Measurements from ENCODE around the gene CDRT15L2. TPM values are rescaled to one million over a fixed set of nuclear protein-coding genes. Genes with fewer than 3 reads are reported as not detected.
A peak's percentile ranks its signal among the peaks of the same experiment; 100 is the strongest.
"Not testable (repeated sequence)": the region's sequence is repeated elsewhere in the genome, so short reads cannot be mapped to it uniquely, and the experiment has no call there.

Gene CDRT15L2
- total and polyA plus RNA-seq, 4 donors: not detected

GRCh38 chr17:20566736-20567135, 12.8 kb upstream of the CDRT15L2 start:
- ATAC-seq (ENCODE audit: low FRiP score); DNase-seq; H3K9me3 ChIP-seq (ENCODE audit: control insufficient read depth, low read length); H3K36me3 ChIP-seq (ENCODE audit: control insufficient read depth in 1 of 2, insufficient read depth in 2 of 2, low read length in 1 of 2); H3K27me3 ChIP-seq (ENCODE audit: control insufficient read depth in 1 of 2, insufficient read depth in 2 of 2, low read length in 1 of 2); H3K4me3 ChIP-seq (ENCODE audit: low read length in 2 of 2); H3K27ac ChIP-seq (ENCODE audit: low read depth in 1 of 2, low read length in 2 of 2); H3K4me1 ChIP-seq (ENCODE audit: control insufficient read depth in 1 of 2, insufficient read depth in 2 of 2, low read length in 2 of 2); intact Hi-C loops (cut with DNase I): not testable (repeated sequence)
- WGBS, 2 donors: 38 to 50% methylated on average over 12 of the region's 12 CpGs

GRCh38 chr17:20567421-20567820, 12.1 kb upstream of the CDRT15L2 start:
- H3K36me3 ChIP-seq (ENCODE audit: control insufficient read depth in 1 of 2, insufficient read depth in 2 of 2, low read length in 1 of 2); DNase-seq; intact Hi-C loops (cut with DNase I); H3K27me3 ChIP-seq (ENCODE audit: control insufficient read depth in 1 of 2, insufficient read depth in 2 of 2, low read length in 1 of 2); ATAC-seq (ENCODE audit: low FRiP score); H3K4me3 ChIP-seq (ENCODE audit: low read length in 2 of 2); H3K27ac ChIP-seq (ENCODE audit: low read depth in 1 of 2, low read length in 2 of 2); H3K4me1 ChIP-seq (ENCODE audit: control insufficient read depth in 1 of 2, insufficient read depth in 2 of 2, low read length in 2 of 2); H3K9me3 ChIP-seq (ENCODE audit: control insufficient read depth, low read length): not testable (repeated sequence)
- 63 to 70% methylated on average over 6 of the region's 6 CpGs for WGBS, 2 donors

GRCh38 chr17:20568604-20569003, 10.9 kb upstream of the CDRT15L2 start:
- H3K9me3 ChIP-seq (ENCODE audit: control insufficient read depth, low read length); H3K4me1 ChIP-seq (ENCODE audit: control insufficient read depth in 1 of 2, insufficient read depth in 2 of 2, low read length in 2 of 2); DNase-seq; ATAC-seq (ENCODE audit: low FRiP score); H3K4me3 ChIP-seq (ENCODE audit: low read length in 2 of 2); intact Hi-C loops (cut with DNase I); H3K27me3 ChIP-seq (ENCODE audit: control insufficient read depth in 1 of 2, insufficient read depth in 2 of 2, low read length in 1 of 2); H3K27ac ChIP-seq (ENCODE audit: low read depth in 1 of 2, low read length in 2 of 2); H3K36me3 ChIP-seq (ENCODE audit: control insufficient read depth in 1 of 2, insufficient read depth in 2 of 2, low read length in 1 of 2): not testable (repeated sequence)
- WGBS, 2 donors: 79 to 82% methylated on average over 8 of the region's 8 CpGs

- H3K4me3 ChIP-seq (ENCODE audit: low read length in 2 of 2); ATAC-seq (ENCODE audit: low FRiP score); H3K27me3 ChIP-seq (ENCODE audit: control insufficient read depth in 1 of 2, insufficient read depth in 2 of 2, low read length in 1 of 2); H3K9me3 ChIP-seq (ENCODE audit: control insufficient read depth, low read length); H3K4me1 ChIP-seq (ENCODE audit: control insufficient read depth in 1 of 2, insufficient read depth in 2 of 2, low read length in 2 of 2); H3K36me3 ChIP-seq (ENCODE audit: control insufficient read depth in 1 of 2, insufficient read depth in 2 of 2, low read length in 1 of 2); DNase-seq; intact Hi-C loops (cut with DNase I); H3K27ac ChIP-seq (ENCODE audit: low read depth in 1 of 2, low read length in 2 of 2): not testable (repeated sequence)
- 89 to 92% methylated on average over 10 to 13 of the region's 13 CpGs for WGBS, 2 donors
Measured at GRCh38 chr17:20571653-20572052, 7.9 kb upstream of the CDRT15L2 start.

GRCh38 chr17:20573216-20573615, 6.3 kb upstream of the CDRT15L2 start:
- H3K27me3 ChIP-seq (ENCODE audit: control insufficient read depth in 1 of 2, insufficient read depth in 2 of 2, low read length in 1 of 2); H3K4me3 ChIP-seq (ENCODE audit: low read length in 2 of 2); ATAC-seq (ENCODE audit: low FRiP score); H3K4me1 ChIP-seq (ENCODE audit: control insufficient read depth in 1 of 2, insufficient read depth in 2 of 2, low read length in 2 of 2); intact Hi-C loops (cut with DNase I); H3K27ac ChIP-seq (ENCODE audit: low read depth in 1 of 2, low read length in 2 of 2); DNase-seq; H3K36me3 ChIP-seq (ENCODE audit: control insufficient read depth in 1 of 2, insufficient read depth in 2 of 2, low read length in 1 of 2); H3K9me3 ChIP-seq (ENCODE audit: control insufficient read depth, low read length): not testable (repeated sequence)
- 92 to 100% methylated on average over 1 to 7 of the region's 8 CpGs for WGBS, 2 donors

- H3K9me3 ChIP-seq (ENCODE audit: control insufficient read depth, low read length); H3K36me3 ChIP-seq (ENCODE audit: control insufficient read depth in 1 of 2, insufficient read depth in 2 of 2, low read length in 1 of 2); H3K4me3 ChIP-seq (ENCODE audit: low read length in 2 of 2); intact Hi-C loops (cut with DNase I); DNase-seq; ATAC-seq (ENCODE audit: low FRiP score); H3K27me3 ChIP-seq (ENCODE audit: control insufficient read depth in 1 of 2, insufficient read depth in 2 of 2, low read length in 1 of 2); H3K27ac ChIP-seq (ENCODE audit: low read depth in 1 of 2, low read length in 2 of 2); H3K4me1 ChIP-seq (ENCODE audit: control insufficient read depth in 1 of 2, insufficient read depth in 2 of 2, low read length in 2 of 2): not testable (repeated sequence)
- WGBS, 2 donors: 8 to 14% methylated on average over 2 of the region's 2 CpGs
Measured at GRCh38 chr17:20575071-20575470, 4.5 kb upstream of the CDRT15L2 start.

GRCh38 chr17:20583891-20584577, 4.5 kb downstream of the CDRT15L2 start:
- not testable (repeated sequence) for ATAC-seq (ENCODE audit: low FRiP score)
- whole genome bisulfite sequencing, 2 donors: 42 to 52% methylated on average over 9 of the region's 14 CpGs

GRCh38 chr17:20588744-20589453, 9.4 kb downstream of the CDRT15L2 start:
- H3K36me3 ChIP-seq (ENCODE audit: control insufficient read depth in 1 of 2, insufficient read depth in 2 of 2, low read length in 1 of 2); H3K4me1 ChIP-seq (ENCODE audit: control insufficient read depth in 1 of 2, insufficient read depth in 2 of 2, low read length in 2 of 2); ATAC-seq (ENCODE audit: low FRiP score); intact Hi-C loops (cut with DNase I); H3K4me3 ChIP-seq (ENCODE audit: low read length in 2 of 2); DNase-seq; H3K9me3 ChIP-seq (ENCODE audit: control insufficient read depth, low read length); H3K27me3 ChIP-seq (ENCODE audit: control insufficient read depth in 1 of 2, insufficient read depth in 2 of 2, low read length in 1 of 2); H3K27ac ChIP-seq (ENCODE audit: low read depth in 1 of 2, low read length in 2 of 2): not testable (repeated sequence)
- WGBS, 2 donors: 5 to 8% methylated on average over 30 to 69 of the region's 69 CpGs

More at GRCh38 chr17:20583891-20584577, 4.5 kb downstream of the CDRT15L2 start:
- DNase-seq; H3K27me3 ChIP-seq (ENCODE audit: control insufficient read depth in 1 of 2, insufficient read depth in 2 of 2, low read length in 1 of 2); H3K4me3 ChIP-seq (ENCODE audit: low read length in 2 of 2); H3K27ac ChIP-seq (ENCODE audit: low read depth in 1 of 2, low read length in 2 of 2); H3K36me3 ChIP-seq (ENCODE audit: control insufficient read depth in 1 of 2, insufficient read depth in 2 of 2, low read length in 1 of 2); intact Hi-C loops (cut with DNase I); H3K9me3 ChIP-seq (ENCODE audit: control insufficient read depth, low read length); H3K4me1 ChIP-seq (ENCODE audit: control insufficient read depth in 1 of 2, insufficient read depth in 2 of 2, low read length in 2 of 2): not testable (repeated sequence)

GRCh38 chr17:20589454-20589810, 9.9 kb downstream of the CDRT15L2 start:
- H3K27me3 ChIP-seq (ENCODE audit: control insufficient read depth in 1 of 2, insufficient read depth in 2 of 2, low read length in 1 of 2); intact Hi-C loops (cut with DNase I); H3K27ac ChIP-seq (ENCODE audit: low read depth in 1 of 2, low read length in 2 of 2); DNase-seq; H3K9me3 ChIP-seq (ENCODE audit: control insufficient read depth, low read length); H3K4me3 ChIP-seq (ENCODE audit: low read length in 2 of 2); H3K36me3 ChIP-seq (ENCODE audit: control insufficient read depth in 1 of 2, insufficient read depth in 2 of 2, low read length in 1 of 2); H3K4me1 ChIP-seq (ENCODE audit: control insufficient read depth in 1 of 2, insufficient read depth in 2 of 2, low read length in 2 of 2): not testable (repeated sequence)
- peak; percentile 25 for ATAC-seq (ENCODE audit: low FRiP score)
- 89 to 93% methylated on average over 17 of the region's 17 CpGs for WGBS, 2 donors

Measured in aorta (tissue), 5 donors.